ENCODE results near the gene LYSMD4. TPM values are rescaled to one million over a fixed set of nuclear protein-coding genes. Genes with fewer than 3 reads are reported as not detected.

The LYSMD4 gene
- total RNA-seq, 2 experiments from 2014 or later = 12.9 to 13.0 TPM

GRCh38 chr15:99729920-99730319 is 3.3 kb downstream of the LYSMD4 start:
- Histone ChIP-seq H3K4me1 (ENCODE audit: insufficient read depth, low read length) (peaks cover 16% of the 10 kb centered on the region), H3K9me3 (ENCODE audit: control insufficient read depth in 1 of 2, insufficient read depth in 1 of 2, low read length in 2 of 2) (peaks cover 0 to 4% of the 10 kb centered on the region in 2 experiments), H3K4me3 (ENCODE audit: low read length) (no peak overlapping the region), H3K27ac (ENCODE audit: low read depth in 1 of 2, low read length in 2 of 2) (no peak overlapping the region), H3K27me3 (ENCODE audit: control insufficient read depth in 1 of 2, insufficient read depth in 2 of 2, low read length in 2 of 2) (no peaks in the 10 kb centered on the region), H3K36me3 (ENCODE audit: insufficient read depth, low read length) (peaks cover 18% of the 10 kb centered on the region)
- Mint-ChIP-seq H3K27ac (no peak overlapping the region), H3K4me3 (no peak overlapping the region), H3K9me3 (no peaks in the 10 kb centered on the region), H3K4me1 (ENCODE audit: low read depth) (peaks cover 28% of the 10 kb centered on the region), H3K36me3 (ENCODE audit: low read depth) (peaks cover 33% of the 10 kb centered on the region), H3K27me3 (no peaks in the 10 kb centered on the region)
- TF ChIP-seq CTCF (IDR thresholded peaks at IDR 0.05) = peak; percentile 20
- CTCF ChIA-PET = interaction anchor here (5.8 kb wide), 1 partner anchor 26 kb away, joined by 29 read pairs; no protein-coding TSS in a partner anchor
- POLR2A ChIA-PET = no interaction called here
- ATAC-seq (ENCODE audit: poor library complexity) (no peak), DNase-seq (peak in 5 of 14 experiments; percentile 7 to 56 (median 50))
- intact Hi-C loops (cut with DNase I, micrococcal nuclease) = loop anchor here in 1 of 2 experiments (5.0 kb wide), 2 partner anchors 202 to 617 kb away; no protein-coding TSS in a partner anchor

GRCh38 chr15:99729327-99729726 is 3.9 kb downstream of the LYSMD4 start:
- Mint-ChIP-seq H3K36me3 (ENCODE audit: low read depth) (peaks cover 33% of the 10 kb centered on the region), H3K27ac (no peak overlapping the region), H3K4me3 (no peak overlapping the region), H3K9me3 (no peaks in the 10 kb centered on the region), H3K4me1 (ENCODE audit: low read depth) (peaks cover 28% of the 10 kb centered on the region), H3K27me3 (no peaks in the 10 kb centered on the region)
- ChIA-PET POLR2A (no interaction called here), CTCF (interaction anchor here (5.8 kb wide), 1 partner anchor 25 kb away, joined by 29 read pairs; no protein-coding TSS in a partner anchor)
- no peak for TF ChIP-seq CTCF (IDR thresholded peaks at IDR 0.05)
- Histone ChIP-seq H3K9me3 (ENCODE audit: control insufficient read depth in 1 of 2, insufficient read depth in 1 of 2, low read length in 2 of 2) (peaks cover 0 to 4% of the 10 kb centered on the region in 2 experiments), H3K36me3 (ENCODE audit: insufficient read depth, low read length) (peaks cover 18% of the 10 kb centered on the region), H3K4me3 (ENCODE audit: low read length) (no peak overlapping the region), H3K4me1 (ENCODE audit: insufficient read depth, low read length) (peaks cover 16% of the 10 kb centered on the region), H3K27me3 (ENCODE audit: control insufficient read depth in 1 of 2, insufficient read depth in 2 of 2, low read length in 2 of 2) (no peaks in the 10 kb centered on the region), H3K27ac (ENCODE audit: low read depth in 1 of 2, low read length in 2 of 2) (no peak overlapping the region)
- ATAC-seq (ENCODE audit: poor library complexity) = no peak
- DNase-seq = no peak
- intact Hi-C loops (cut with DNase I, micrococcal nuclease) = no loop called here

- ChIA-PET POLR2A (no interaction called here), CTCF (interaction anchor here (5.8 kb wide), 1 partner anchor 25 kb away, joined by 29 read pairs; no protein-coding TSS in a partner anchor)
- Mint-ChIP-seq H3K27me3 (no peaks in the 10 kb centered on the region), H3K36me3 (ENCODE audit: low read depth) (peaks cover 33% of the 10 kb centered on the region), H3K27ac (no peak overlapping the region), H3K9me3 (no peaks in the 10 kb centered on the region), H3K4me1 (ENCODE audit: low read depth) (peaks cover 28% of the 10 kb centered on the region), H3K4me3 (no peak overlapping the region)
- no peak overlapping the region for H3K27ac ChIP-seq (ENCODE audit: low read depth in 1 of 2, low read length in 2 of 2)
- H3K9me3 ChIP-seq (ENCODE audit: control insufficient read depth in 1 of 2, insufficient read depth in 1 of 2, low read length in 2 of 2) = peaks cover 0 to 4% of the 10 kb centered on the region in 2 experiments
- H3K36me3 ChIP-seq (ENCODE audit: insufficient read depth, low read length) = peaks cover 18% of the 10 kb centered on the region
- H3K4me3 ChIP-seq (ENCODE audit: low read length) = no peak overlapping the region
- peaks cover 16% of the 10 kb centered on the region for H3K4me1 ChIP-seq (ENCODE audit: insufficient read depth, low read length)
- ATAC-seq (ENCODE audit: poor library complexity) (no peak), DNase-seq (no peak)
- no peaks in the 10 kb centered on the region for H3K27me3 ChIP-seq (ENCODE audit: control insufficient read depth in 1 of 2, insufficient read depth in 2 of 2, low read length in 2 of 2)
- no peak for TF ChIP-seq CTCF (IDR thresholded peaks at IDR 0.05)
- intact Hi-C loops (cut with DNase I, micrococcal nuclease) = no loop called here
Measured at GRCh38 chr15:99728916-99729315, 4.3 kb downstream of the LYSMD4 start.

Measured in CD4-positive, alpha-beta T cell (primary cell).